ENCODE data around the gene ZNF559. TPM values are rescaled to one million over a fixed set of nuclear protein-coding genes. Genes with fewer than 3 reads are reported as not detected.

Gene ZNF559
- total RNA-seq, 1 experiment from 2014 or later: 19.7 TPM

DNA sequence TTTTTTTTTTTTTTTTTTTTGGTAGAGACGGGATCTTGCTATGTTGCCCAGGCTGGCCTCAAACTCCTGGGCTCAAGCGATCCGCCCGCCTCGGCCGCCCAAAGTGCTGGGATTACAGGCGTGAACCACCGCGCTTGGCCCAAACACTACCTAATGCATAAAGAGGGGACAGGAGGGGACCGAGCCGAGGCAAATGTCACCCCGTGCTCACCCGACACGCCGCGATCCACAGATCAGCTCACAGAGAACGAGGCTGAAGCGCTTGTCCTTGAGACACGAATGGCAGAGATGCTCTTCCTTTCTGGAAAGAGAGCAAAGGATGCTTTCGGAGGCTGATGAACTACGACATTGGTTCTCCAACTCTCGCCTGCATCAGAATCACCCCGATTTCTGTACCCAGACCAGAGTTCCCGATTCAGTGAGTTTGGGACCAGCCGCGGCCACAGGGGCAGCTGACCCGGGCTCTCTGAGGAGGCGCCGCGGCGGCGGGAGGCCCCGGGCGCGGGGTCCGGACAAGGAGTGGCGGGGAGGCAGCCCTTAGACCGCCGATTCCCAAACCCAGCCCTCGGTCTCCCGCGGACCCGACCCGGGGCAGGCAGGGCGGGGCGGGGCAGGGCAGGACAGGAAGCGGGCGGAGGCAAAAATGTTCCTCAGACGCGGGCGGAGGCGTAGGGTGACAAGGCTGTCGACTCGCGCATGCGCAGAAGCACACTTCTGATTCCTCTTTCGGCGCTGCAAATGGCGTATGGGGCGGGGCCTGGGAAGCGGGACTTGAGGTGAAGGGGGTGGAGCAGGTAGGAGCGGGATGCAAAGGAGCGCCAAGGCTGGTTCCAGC lies 14.6 kb upstream of the ZNF559 start, which contains the start of gene ZNF699:
Gene ZNF699, minus strand, starts transcription at position 700 of the 835 bp plus-strand sequence. CDS start 4,719 bp downstream, outside the sequence.
- TF ChIP-seq CTCF (conservative IDR thresholded peaks at IDR 0.05): no peak
- Histone ChIP-seq H2AFZ (ENCODE audit: low read length) (peak within 1 kb of the TSS; percentile 98), H4K20me1 (ENCODE audit: control insufficient read depth, insufficient read depth, insufficient read length) (no peaks in the 10 kb centered on the region), H3K4me2 (ENCODE audit: insufficient read depth, insufficient read length, low read length) (peak within 1 kb of the TSS; percentile 72), H4K91ac (ENCODE audit: insufficient read length, low read depth, low read length) (no peak within 1 kb of the TSS), H3K79me2 (ENCODE audit: insufficient read depth, low read length) (no peaks in the 10 kb centered on the region), H3K14ac (ENCODE audit: insufficient read depth, low read length) (peak within 1 kb of the TSS; percentile 92; the same call in 1 of the 2 replicates), H4K8ac (replicated peaks; ENCODE audit: insufficient read length, low read depth, low read length) (no peak within 1 kb of the TSS), H3K27me3 (ENCODE audit: insufficient read depth, low read length) (no peaks in the 10 kb centered on the region), H3K4ac (ENCODE audit: low read depth, low read length) (no peak within 1 kb of the TSS), H3K9ac (ENCODE audit: extremely low read depth, insufficient read length, low read length) (peak within 1 kb of the TSS; percentile 93), H2AK5ac (ENCODE audit: insufficient read length, low read length) (no peak within 1 kb of the TSS), H3K23ac (ENCODE audit: insufficient read length, low read depth, low read length) (no peak within 1 kb of the TSS), H3K4me1 (ENCODE audit: insufficient read depth, low read length) (no peaks in the 10 kb centered on the region; the same call in 1 of the 2 replicates), H3K27ac (ENCODE audit: insufficient read length, low read depth, low read length) (no peak within 1 kb of the TSS), H3T11ph (ENCODE audit: low read length) (no peak within 1 kb of the TSS), H2BK12ac (ENCODE audit: insufficient read length, low read depth, low read length) (no peak within 1 kb of the TSS), H3K23me2 (ENCODE audit: insufficient read length, low read depth, low read length, poor library complexity, severe bottlenecking) (peaks cover 2% of the 10 kb centered on the region), H3K79me1 (ENCODE audit: insufficient read depth, low read depth, low read length, poor library complexity, severe bottlenecking) (no peaks in the 10 kb centered on the region), H3K56ac (ENCODE audit: insufficient read length, low read depth, low read length) (no peak within 1 kb of the TSS), H2BK20ac (ENCODE audit: low read depth, low read length, poor library complexity, severe bottlenecking) (no peak within 1 kb of the TSS), H3K9me3 (ENCODE audit: control insufficient read depth, low read depth, low read length) (peaks cover 16% of the 10 kb centered on the region), H3K18ac (ENCODE audit: insufficient read length, low read depth, low read length) (peak within 1 kb of the TSS; percentile 96), H2BK15ac (ENCODE audit: low read depth, low read length) (no peak within 1 kb of the TSS), H4K5ac (ENCODE audit: insufficient read length, low read depth, low read length) (no peak within 1 kb of the TSS), H2BK5ac (ENCODE audit: insufficient read length, low read length) (no peak within 1 kb of the TSS), H2BK120ac (ENCODE audit: low read depth, low read length, poor library complexity, severe bottlenecking) (no peak within 1 kb of the TSS)
- Mint-ChIP-seq H3K36me3 (ENCODE audit: insufficient read depth in 1 of 3, low read depth in 3 of 3) (peaks cover 9 to 13% (median 12%) of the 10 kb centered on the region in 3 experiments), H3K4me1 (peaks cover 7 to 9% of the 10 kb centered on the region in 2 experiments; a peak in 3 of 4 replicates), H3K27me3 (ENCODE audit: low read depth) (peaks cover 2% of the 10 kb centered on the region), H3K9me3 (peaks cover 32 to 35% of the 10 kb centered on the region in 2 experiments), H3K27ac (peak within 1 kb of the TSS; percentile 99), H3K4me3 (peak within 1 kb of the TSS; percentile 90)
- DNase-seq: peak; percentile 98
- no CpG with 5 or more reads among the region's 63 CpGs for WGBS (ENCODE audit: extremely low coverage, insufficient read length, low lambda C conversion rate)

Measured in H9 (cell line).